Adrenal gland (tissue), 12 donors: Measurements from ENCODE around the gene SLC15A1. TPM values are rescaled to one million over a fixed set of nuclear protein-coding genes. Genes with fewer than 3 reads are reported as not detected.

Experiments used
- DNase-seq, 7 donors: peaks; one replicate each; pipeline ENCODE4 v3.0.0-alpha.2; 2019 to 2020
- H3K27ac ChIP-seq, 5 donors: fragments of 200-600 bp; sonication (generic) in 4 of 5; 1 replicate in 3 of 5; 2 replicates in 2 of 5; pipeline versions ENCODE4 v1.5.1 to v1.8.0; 2016 to 2020; ENCODE audit warnings: mild to moderate bottlenecking in 1 of 5
- H3K27me3 ChIP-seq: fragments of 200-600 bp; 2 replicates; pipeline ENCODE4 v1.8.0; 2021
- H3K36me3 ChIP-seq, 2 donors: fragments of 200-600 bp; replicated peaks in 1 of 2; 1 replicate in 1 of 2; 2 replicates in 1 of 2; pipeline versions ENCODE4 v1.5.1 to v1.8.0; 2018 to 2022
- H3K4me1 ChIP-seq, 2 donors: fragments of 200-600 bp; replicated peaks in 1 of 2; 1 replicate in 1 of 2; 2 replicates in 1 of 2; pipeline versions ENCODE4 v1.5.1 to v1.8.0; 2018 to 2021
- H3K4me3 ChIP-seq, 4 donors: fragments of 200-600 bp; sonication (generic) in 3 of 4; one replicate each; pipeline ENCODE4 v1.5.1; 2016 to 2018
- H3K9me3 ChIP-seq, 3 donors: fragments of 200-600 bp; sonication (generic) in 1 of 3; replicated peaks in 1 of 3; 1 replicate in 2 of 3; 2 replicates in 1 of 3; pipeline versions ENCODE4 v1.5.1 to v1.8.0; 2016 to 2021
- POLR2A ChIP-seq, 2 donors: fragments of 450-650 bp; IDR thresholded peaks; one replicate each; pipeline ENCODE4 v1.6.1; 2017; ENCODE audit warnings: antibody characterized with exemption in 2 of 2, mild to moderate bottlenecking in 2 of 2, moderate library complexity in 1 of 2
- WGBS, 4 donors: extraction: QIAGEN DNeasy Blood & Tissue Kit in 2 of 4; methylation state at CpG; one replicate each; pipeline versions ENCODE4 v1.1.5 to v1.1.7; 2013 to 2017; 5-methylcytosine and 5-hydroxymethylcytosine counted together
- intact Hi-C, 2 donors: fragments of 100-400 bp; cut with DNase I; formaldehyde crosslinking; loops; one replicate each; pipeline versions ENCODE4 v1.14.1 to v1.15.0; 2022 to 2023
- polyA plus RNA-seq, 3 donors: library from polyadenylated mRNA; stranded (reverse); fragments of 200-250 nt in 2 of 3; fragments of 350-450 nt in 1 of 3; fragmentation: Illumina TruSeq in 1 of 3; extraction: RNeasy Lipid Tissue Mini Kit (QIAGEN cat#74804) in 1 of 3; gene quantifications; one replicate each; pipeline ENCODE4 v1.2.3, GENCODE V29; 2013 to 2014
- total RNA-seq, 9 donors: library from RNA; depleted of rRNA in 4 of 9; stranded (reverse); fragments of >200 nt in 4 of 9; fragments of 120-200 nt in 1 of 9; fragmentation: NEBNext Ultra II Directional in 1 of 9; extraction: Animal tissue kit (Norgen Biotek cat#: 25700) in 1 of 9; gene quantifications; one replicate each; pipeline versions ENCODE4 v1.1.0 to v1.2.4, GENCODE V29; 2013 to 2023
- TF ChIP-seq, protein P1 (sequence below), 6 experiments: fragments of 450-650 bp in 4 of 6; fragments of 200-600 bp in 2 of 6; sonication (generic) in 1 of 6; IDR thresholded peaks; 1 replicate in 5 of 6; 2 replicates in 1 of 6; pipeline versions ENCODE4 v1.5.1 to v1.8.0; 2016 to 2021; ENCODE audit warnings: antibody characterized with exemption in 6 of 6, mild to moderate bottlenecking in 2 of 6, moderate library complexity in 1 of 6
- donor health status: healthy with polysubstance abuse.
- donor health status: Bipolar disorder and iron deficiency.
- donor health status: DM: yes; HTN: yes; CAD: no.
- donor health status: DM: no; HTN: no; CAD: no.
- donor health status: DM: no; HTN: no; CAD: no.
- donor health status: DM: yes; HTN: yes; CAD: no.

Gene SLC15A1
- total and polyA plus RNA-seq, 12 donors, result 0.06 to 0.17 (median 0.07) TPM; not detected in 8

DNA sequence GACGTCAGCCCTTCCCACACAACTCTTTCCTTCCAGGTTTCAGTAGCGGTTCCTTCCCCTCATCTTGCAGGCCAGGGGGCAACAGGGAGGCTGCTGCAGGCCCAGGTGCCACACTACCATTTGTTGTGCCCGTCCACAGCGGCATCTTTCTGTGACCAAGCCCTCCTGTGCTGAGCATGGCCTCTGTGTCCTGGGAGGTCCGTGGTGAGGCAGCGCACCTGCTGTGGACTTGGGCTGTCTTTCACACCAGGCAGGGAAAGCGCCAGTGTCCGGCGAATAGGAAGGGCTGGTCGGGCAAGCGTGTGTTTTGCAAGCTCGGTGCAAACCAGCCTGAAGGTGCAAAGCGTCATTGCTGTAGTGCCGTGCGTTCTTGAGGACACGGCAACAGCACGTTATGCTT, 21.4 kb downstream of the SLC15A1 start:
- WGBS, 4 donors, result 86 to 91% (median 90%) methylated on average over 8 to 17 of the region's 17 CpGs
- intact Hi-C loops, result no loop called here
- no peaks in the 10 kb centered on the region for H3K9me3 ChIP-seq
- no peaks in the 10 kb centered on the region for H3K27me3 ChIP-seq
- no peaks in the 10 kb centered on the region for H3K36me3 ChIP-seq
- H3K4me1 ChIP-seq, result no peaks in the 10 kb centered on the region
- TF ChIP-seq, protein P1, sequence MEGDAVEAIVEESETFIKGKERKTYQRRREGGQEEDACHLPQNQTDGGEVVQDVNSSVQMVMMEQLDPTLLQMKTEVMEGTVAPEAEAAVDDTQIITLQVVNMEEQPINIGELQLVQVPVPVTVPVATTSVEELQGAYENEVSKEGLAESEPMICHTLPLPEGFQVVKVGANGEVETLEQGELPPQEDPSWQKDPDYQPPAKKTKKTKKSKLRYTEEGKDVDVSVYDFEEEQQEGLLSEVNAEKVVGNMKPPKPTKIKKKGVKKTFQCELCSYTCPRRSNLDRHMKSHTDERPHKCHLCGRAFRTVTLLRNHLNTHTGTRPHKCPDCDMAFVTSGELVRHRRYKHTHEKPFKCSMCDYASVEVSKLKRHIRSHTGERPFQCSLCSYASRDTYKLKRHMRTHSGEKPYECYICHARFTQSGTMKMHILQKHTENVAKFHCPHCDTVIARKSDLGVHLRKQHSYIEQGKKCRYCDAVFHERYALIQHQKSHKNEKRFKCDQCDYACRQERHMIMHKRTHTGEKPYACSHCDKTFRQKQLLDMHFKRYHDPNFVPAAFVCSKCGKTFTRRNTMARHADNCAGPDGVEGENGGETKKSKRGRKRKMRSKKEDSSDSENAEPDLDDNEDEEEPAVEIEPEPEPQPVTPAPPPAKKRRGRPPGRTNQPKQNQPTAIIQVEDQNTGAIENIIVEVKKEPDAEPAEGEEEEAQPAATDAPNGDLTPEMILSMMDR (IDR thresholded peaks at IDR 0.05), result no peak
- TF ChIP-seq POLR2A (IDR thresholded peaks at IDR 0.05), result no peak
- H3K4me3 ChIP-seq, result no peak overlapping the region
- H3K27ac ChIP-seq, result no peak overlapping the region
- DNase-seq, result no peak

DNA sequence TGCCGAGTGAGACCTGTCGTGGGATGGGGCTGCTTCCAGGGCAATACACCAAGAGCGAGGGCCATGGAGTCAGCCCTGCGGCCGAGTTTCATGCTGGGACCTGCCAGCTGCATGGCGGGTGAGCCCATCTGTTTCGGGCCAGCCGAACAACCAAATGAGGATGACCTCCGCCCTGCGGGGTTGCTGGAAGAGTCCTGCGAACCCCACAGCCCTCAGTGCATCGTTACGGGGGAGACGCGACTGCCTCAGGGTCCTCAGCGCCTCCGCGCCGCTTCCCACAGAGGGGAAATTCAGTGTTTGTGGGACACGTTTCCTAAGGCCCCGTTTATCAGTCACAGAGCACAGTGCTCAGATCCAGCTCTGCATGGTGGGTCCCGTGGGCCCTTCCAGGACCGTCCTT, 22.0 kb downstream of the SLC15A1 start:
- Histone ChIP-seq H3K27ac (no peak overlapping the region), H3K9me3 (no peaks in the 10 kb centered on the region), H3K36me3 (no peaks in the 10 kb centered on the region), H3K4me3 (no peak overlapping the region), H3K4me1 (no peaks in the 10 kb centered on the region), H3K27me3 (no peaks in the 10 kb centered on the region)
- TF ChIP-seq, protein P1 (IDR thresholded peaks at IDR 0.05), result no peak
- no peak for TF ChIP-seq POLR2A (IDR thresholded peaks at IDR 0.05)
- no peak for DNase-seq
- intact Hi-C loops, result no loop called here
- 89 to 95% (median 92%) methylated on average over 18 to 23 of the region's 23 CpGs for whole genome bisulfite sequencing, 4 donors

DNA sequence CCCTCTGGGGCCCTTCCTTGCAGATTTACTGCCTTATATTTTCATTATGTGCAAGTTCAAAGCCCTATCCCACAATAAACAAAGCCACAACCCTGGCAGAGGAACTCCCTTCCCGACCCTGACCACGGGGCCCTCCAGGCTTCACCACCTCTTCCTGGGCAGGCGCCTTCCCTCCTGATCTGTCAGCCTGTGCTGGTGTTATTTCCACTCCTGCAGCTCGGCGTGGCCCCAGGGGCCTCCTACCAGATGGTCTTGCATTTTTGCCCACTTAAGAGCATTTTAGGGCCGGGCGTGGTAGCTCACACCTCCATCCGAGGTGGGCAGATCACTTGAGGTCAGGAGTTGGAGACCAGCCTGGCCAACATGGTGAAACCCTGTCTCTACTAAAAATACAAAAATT, 22.8 kb downstream of the SLC15A1 start:
- no peaks in the 10 kb centered on the region for H3K9me3 ChIP-seq
- H3K27me3 ChIP-seq, result no peaks in the 10 kb centered on the region
- H3K4me3 ChIP-seq, result no peak overlapping the region
- no peak overlapping the region for H3K27ac ChIP-seq
- DNase-seq, result no peak
- no peak for TF ChIP-seq POLR2A (IDR thresholded peaks at IDR 0.05)
- TF ChIP-seq, protein P1 (IDR thresholded peaks at IDR 0.05), result no peak
- WGBS, 4 donors, result 64 to 78% (median 70%) methylated on average over 8 of the region's 8 CpGs
- no peaks in the 10 kb centered on the region for H3K36me3 ChIP-seq
- intact Hi-C loops, result no loop called here
- no peaks in the 10 kb centered on the region for H3K4me1 ChIP-seq

DNA sequence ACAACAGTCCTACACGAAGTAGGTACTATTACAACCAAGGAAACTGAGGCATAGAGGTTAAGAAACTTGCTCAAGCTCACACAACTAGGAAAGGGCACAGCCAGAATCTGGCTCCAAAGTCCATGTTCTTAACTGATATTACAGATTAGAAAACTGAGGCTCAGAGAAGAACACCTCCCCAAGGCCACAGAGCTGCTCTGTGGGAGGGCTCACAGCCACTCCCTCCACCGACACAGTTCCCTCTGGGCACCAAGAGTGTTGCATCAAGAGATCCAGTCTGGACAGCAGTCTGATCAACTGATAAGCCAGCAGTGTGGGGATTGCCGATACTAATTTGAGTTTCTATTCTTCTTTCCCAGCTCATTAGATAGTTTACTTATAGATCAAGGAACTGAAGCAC, 29.5 kb downstream of the SLC15A1 start:
- H3K4me3 ChIP-seq, result no peak overlapping the region
- H3K36me3 ChIP-seq, result no peaks in the 10 kb centered on the region
- no peaks in the 10 kb centered on the region for H3K27me3 ChIP-seq
- H3K27ac ChIP-seq, result no peak overlapping the region
- TF ChIP-seq, protein P1 (IDR thresholded peaks at IDR 0.05), result no peak
- no peak for TF ChIP-seq POLR2A (IDR thresholded peaks at IDR 0.05)
- no peaks in the 10 kb centered on the region for H3K4me1 ChIP-seq
- DNase-seq, result no peak
- intact Hi-C loops, result no loop called here
- no peaks in the 10 kb centered on the region for H3K9me3 ChIP-seq
- WGBS, 4 donors, result 64 to 78% (median 67%) methylated on average over 3 of the region's 3 CpGs
